Stimulated activated CD4-positive, alpha-beta T cell treated with anti-CD3 and anti-CD28 coated beads, TNF-alpha, amount 100 ng/mL, for 1 hour (primary cell): ENCODE data around the gene NUP210.
"Not testable (repeated sequence)": the region's sequence is repeated elsewhere in the genome, so short reads cannot be mapped to it uniquely, and the experiment has no call there.

Experiments
- DNase-seq, 3 donors: peaks; one replicate each; pipeline ENCODE4 v3.0.0-alpha.2; 2020; ENCODE audit warnings: low read depth in 3 of 3, low spot score in 1 of 3

The NUP210 gene

DNA sequence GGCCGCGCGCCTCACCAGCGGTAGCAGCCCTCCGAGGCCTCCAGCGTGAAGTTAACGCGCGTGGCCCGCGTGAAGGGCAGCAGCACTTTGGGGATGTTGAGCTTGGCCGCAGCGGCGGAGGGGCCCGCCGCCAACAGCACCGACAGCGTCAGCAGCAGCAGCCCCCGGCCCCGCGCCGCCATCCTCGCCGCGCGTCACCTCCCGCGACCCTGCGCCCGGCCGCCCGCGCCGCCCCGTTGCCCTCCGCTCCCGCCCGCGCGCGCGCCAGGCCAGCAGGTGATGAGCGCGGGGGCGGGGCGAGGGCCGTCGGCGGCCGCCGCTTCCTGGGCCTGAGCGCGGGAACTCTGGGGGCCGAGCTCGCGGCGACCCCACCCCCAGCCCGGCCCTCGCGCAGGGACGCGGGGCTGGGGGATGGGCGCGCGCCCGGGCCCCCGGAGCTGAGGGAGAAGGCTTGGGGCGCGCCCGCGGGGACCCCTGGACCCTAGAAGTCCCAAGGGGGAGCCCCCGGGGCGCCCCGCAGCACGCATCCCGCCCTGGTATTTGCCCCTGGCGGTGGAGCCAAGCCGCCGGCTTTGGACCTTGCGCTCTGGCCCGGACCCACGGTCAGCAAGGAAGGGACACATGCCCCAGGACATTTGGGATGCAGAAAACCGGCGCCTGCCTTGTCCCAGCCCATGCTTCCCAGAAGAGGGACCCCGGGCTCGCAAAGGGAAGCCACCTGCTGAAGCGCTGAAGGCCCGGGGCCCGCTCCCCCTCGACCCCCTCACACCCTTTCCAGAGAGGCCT is at the start of gene NUP210:
Gene NUP210, minus strand, starts transcription at position 278 of the 786 bp plus-strand sequence. Its CDS starts 96 bp downstream, at position 182.
- no peak for DNase-seq

DNA sequence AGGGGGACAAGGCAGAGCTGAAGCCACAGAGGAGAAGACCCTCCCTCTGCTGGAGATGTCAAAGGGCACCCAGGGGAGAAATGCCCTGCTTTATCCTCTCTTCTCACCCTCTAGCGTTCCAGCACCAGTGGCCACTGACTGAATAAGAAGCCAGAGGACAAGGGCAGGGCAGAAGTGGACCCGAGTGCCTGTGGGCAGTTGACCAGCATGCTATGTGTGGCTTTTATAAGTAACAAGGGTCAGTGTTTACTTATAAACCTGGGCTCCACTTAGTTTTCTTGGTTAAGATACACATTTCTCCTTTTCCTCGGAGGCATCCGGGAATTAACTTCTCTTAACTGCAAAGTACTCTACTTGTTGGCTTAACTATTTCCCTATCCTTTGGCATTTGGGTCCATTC is 46.7 kb upstream of the NUP210 start:
- no peak for DNase-seq

DNA sequence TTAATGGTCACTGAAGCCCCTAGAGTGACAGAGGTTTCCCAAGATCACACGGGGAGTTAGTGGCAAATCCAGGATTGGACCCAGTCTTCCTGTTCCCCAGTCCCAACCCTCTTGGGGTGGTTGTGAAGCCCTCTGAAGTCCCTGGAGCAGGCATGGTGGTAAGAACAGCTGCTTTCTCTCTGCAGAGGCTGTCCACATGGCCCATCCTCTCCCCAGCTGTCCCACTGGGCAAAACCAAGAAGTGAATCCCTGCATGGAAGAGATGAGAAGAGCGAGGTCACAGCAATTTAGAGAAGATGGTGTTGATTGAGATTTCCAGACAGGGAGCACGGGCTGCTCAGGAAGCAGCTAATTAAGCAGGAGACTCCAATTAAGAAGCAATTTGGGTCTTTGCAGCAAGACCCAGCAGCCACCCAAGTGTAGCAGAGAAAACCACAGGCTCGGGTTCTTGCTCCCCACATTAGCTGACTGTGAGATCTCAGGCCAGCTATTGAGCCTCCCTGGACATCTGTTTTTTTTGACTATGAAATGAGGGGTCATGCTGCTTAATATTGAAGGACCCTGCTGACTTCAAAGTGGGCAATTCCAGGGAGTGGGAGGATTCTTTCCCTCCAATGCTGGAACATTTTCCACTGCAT is 45.2 kb upstream of the NUP210 start:
- no peak for DNase-seq

DNA sequence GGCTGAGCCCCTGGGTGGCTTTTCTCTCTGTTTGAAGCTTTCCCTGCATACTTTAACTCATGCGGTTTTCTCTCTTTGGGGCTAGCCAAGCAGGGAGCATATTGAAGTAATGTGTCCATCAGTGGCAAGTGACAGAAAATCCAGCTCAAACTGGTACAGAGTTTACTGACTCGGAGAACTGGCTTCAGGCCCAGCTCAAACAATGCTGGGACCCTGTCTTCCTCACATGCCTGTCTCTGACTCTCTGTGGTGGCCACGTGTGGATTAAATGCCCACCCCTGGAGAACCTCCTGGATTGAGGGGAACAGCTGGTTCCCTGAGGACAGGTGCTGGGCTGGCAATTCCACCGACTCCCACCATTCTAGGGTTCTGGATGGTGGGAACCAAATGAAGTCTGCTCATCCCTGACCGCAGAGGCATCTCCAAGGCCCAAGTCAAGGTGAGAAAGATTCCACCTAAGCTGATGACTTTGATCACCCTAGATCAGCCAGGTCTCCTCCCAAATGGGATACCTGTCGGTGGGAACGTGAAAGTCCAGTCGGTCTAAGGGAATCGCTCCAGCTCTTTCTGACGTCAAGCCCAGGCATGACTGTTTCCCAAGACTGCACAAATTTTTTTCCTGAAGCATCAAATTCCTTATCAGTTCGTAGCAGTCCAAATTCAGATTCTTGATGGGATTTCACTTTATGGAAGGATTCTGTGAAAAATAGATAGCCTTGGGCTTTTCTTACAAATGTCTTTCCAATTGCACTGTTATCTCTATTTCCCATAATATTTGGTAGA is 43.7 kb upstream of the NUP210 start:
- no peak for DNase-seq

DNA sequence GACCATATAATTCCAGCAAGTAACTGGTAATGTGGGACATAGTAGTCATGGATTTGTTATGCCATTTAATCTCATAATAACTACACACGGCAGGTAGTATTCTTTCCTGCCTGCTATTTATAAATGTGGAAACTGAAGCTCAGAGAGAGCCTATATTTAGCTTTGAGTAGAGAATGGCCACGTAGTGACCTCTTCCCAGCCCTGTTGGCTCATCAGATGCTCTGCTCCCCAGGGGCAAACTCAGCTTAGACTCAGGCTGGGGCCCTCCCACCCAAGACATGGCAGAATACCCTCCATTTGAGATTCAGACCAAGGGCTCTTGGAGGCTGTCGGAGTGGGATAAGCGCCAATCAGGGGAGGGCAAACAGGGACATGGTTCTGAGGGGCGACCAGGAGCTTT is 42.7 kb upstream of the NUP210 start:
- no peak for DNase-seq

DNA sequence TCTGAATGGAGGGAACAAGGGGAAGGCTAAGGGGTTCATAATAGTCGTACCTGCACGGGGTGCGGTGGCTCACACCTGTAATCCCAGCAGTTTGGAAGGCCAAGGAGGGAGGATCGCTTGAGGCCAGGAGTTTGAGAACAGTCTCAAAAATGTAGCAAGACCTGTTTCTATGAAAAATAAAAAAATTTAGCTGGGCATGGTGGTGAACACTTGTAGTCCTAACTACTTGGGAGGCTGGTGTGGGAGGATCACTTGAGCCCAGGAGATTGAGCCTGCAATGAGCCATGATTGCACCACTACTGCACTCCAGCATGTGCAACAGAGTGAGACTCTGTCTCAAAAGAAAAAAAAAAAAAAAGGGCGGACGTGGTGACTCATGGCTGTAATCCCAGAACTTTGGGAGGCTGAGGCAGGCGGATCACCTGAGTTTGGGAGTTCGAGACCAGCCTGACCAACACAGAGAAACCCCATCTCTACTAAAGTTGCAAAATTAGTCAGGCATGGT is 42.1 kb upstream of the NUP210 start:
- no peak for DNase-seq

DNA sequence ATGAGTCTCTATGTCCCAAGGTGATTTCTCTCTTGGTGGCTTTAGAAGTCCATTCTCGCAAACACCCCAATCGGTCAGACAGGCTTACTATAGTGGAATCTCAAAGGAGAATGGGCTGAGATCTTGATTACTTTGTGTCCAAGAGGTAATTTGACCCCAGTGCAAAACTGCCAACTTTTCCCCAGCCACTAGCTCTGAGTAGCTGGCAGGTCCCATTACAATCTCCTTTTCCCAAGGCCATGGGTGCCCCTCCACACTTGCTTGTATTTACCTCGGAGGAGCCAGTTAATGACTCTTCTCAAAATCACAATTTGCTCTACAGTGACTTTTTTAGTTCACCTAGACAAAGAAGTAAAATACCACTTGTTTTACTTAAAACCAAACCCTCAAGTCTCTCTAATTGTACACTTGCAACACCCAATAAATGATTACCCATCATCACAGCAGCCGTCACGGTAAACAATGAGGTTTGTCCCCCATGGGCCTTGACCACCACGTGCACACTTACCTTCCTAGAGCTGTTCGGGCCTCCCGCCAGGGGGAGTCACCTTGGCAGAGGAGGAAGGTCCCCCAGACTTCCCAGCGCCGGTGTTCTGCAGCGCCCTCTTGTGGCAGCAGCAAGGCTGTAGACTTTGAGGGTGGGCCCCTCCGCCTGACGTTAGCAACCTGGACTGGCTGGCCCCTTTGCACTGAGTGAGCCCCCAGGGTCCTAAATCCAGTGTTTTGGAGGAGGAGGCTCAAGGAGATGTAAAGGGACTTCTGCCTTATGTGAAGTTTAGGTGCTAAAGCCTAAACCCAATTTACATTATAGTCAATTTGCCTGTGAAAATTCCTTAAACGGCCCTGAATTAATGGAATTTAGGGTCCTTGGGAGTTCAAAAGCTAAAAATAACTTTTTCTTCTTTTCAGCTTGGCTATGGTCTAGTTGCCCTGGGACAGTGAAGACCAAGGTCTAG is 41.3 kb upstream of the NUP210 start:
- DNase-seq: peak in 2 of 3 donors; percentile 48 to 59

DNA sequence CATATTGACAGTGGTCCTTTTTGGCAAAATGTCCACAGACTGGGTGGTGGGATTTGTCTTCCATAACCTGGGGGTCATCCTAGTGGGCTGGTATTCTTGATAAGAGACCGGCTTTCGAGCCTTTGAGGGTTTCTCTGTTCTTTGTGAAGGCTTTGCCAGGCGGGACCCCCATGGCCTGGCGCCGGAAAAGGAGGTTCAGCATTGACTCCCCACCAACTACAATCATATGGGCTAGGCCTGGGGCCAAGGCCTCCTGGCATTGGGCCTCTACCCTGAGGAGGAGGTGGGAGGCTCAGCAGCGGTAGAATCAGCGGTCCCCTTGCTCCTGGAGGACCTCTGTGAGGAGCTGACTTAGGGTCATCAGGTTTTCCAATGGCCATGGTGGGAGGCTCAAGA is 40.2 kb upstream of the NUP210 start:
- no peak for DNase-seq

DNA sequence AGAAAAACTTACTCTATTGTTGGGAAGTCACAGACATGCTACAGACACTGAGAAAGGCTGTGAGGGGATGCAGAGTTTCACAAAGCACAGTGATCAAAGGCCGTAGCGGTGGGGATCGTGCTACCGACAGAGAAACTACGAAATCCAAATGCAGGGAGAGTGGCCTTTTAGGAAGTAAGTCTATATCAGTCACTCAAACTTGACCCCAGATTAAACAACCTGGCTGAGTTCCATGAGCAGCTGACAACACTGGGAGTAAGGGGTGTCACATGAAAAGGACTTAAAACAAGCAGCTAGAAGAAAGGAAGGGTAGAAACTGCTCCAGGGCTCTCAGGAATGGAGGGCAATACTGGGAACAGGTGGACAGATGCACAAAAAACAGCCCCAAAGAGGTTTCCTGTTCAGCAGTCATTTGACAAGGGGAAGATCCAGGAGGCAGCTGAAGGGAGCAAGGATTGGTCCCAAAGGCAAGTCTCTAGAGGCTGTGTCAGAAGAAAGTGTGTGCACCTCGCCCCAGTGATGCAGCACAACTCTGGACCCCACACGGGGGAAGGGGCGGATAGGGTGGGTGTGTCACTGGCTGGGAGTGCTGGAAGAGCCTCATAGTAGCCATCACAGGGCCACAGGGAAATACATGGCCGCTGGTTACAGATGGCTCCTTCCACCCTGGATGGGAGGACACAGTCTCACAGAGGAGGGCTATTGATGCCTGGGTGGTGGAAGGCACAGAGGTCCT is 39.7 kb upstream of the NUP210 start:
- DNase-seq: no peak

DNA sequence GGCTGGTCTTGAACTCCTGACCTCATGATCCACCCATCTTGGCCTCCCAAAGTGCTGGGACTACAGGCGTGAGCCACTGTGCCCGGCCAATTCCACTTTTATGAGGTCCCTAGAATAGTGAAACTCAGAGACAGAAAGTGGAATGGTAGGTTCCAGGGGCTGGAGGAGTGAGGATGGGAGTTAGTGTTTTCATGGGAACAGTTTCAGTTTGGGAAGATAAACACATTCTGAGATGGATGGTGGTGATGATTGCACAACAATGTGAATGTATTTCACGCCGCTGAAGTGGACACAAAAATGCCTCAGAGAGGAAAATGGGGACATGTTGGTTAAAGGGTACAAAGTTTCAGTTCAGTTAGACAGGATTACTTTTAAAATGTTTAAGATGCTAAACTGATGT is 37.5 kb upstream of the NUP210 start:
- no peak for DNase-seq

DNA sequence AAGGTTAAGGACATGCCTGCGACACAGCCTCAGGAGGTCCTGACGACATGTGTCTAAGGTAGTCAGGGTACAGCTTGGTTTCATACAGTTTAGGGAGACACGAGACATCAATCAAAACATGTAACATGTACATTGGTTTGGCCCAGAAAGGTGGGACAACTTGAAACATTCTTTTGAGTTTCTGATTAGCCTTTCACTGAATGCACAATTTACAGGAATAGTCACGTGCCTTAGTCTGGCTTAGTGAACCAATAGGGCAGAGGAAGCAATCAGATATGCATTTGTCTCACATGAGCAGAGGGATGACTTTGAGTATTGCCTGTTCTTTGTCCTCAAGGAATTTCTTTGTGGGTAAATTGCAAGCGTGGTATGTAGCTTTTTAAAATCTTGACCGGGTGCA is 35.5 kb upstream of the NUP210 start:
- no peak for DNase-seq

DNA sequence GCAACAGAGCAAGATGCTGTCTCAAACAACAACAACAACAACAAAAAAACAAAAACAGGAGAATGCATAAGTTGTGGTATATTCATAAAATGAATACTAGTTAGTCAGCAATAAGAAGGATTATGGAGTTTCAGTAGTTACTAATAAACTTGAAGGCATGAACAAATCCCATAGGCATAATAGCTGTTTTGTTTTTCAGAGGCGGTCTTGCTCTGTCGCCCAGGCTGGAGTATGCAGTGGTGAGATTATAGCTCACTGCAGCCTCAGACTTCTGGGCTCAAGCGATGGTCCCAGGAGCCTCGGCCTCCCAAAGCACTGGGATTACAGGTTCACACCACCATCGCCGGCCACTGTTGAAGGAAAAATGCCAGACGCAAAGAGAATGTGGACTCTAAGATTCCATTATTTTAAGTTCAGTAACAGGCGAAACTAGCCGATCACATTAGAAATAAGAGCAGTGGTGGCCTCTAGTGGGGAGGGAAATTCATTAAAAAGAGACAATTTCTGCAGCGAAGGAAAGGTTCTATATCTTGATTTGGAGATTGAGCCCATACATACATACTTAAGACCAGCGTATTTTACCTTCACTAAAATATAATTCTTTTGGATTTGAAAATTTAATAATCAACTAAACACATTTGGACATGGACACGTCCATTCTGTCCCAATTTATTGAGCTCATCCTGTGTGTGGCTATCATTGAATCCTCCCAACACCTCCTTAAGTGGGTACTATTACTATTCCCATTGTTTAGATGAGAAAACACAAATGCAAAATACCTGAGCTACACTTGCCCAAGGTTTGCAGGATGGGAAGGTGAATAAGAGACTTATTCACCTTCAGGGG is 32.6 kb upstream of the NUP210 start:
- DNase-seq: no peak

DNA sequence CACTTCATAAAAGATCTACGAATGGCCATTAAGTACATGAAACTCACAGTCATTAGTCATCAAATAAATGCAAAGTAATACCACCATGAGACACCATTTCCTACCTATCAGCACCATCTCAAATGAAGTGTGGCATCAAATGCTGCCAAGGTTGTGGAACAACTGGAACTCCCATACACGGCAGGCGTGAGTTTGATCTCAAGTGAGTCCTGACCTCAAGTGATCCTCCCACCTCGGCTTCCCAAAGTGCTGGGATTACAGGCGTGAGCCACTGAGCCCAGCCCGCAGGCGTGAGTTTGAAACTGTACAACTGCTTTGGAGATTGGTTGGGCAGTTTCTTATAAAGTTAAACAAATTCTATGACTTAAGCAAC is 31.2 kb upstream of the NUP210 start:
- peak in 1 of 3 donors; percentile 8 for DNase-seq

DNA sequence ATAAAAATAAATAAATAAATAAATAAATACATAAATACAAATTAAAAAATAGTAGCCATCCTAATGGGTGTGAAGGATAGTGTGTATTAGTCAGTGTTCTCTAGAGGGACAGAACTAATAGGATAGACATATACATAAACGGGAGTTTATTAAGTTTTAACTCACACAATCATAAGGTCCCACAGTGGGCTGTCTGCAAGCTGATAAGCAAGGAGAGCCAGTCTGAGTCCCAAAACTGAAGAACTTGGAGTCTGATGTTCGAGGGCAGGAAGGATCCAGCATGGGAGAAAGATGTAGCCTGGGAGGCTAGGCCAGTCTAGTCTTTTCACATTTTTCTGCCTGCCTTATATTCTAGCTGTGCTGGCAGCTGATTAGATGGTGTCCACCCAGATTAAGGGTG is 22.8 kb upstream of the NUP210 start:
- not testable (repeated sequence) for DNase-seq

DNA sequence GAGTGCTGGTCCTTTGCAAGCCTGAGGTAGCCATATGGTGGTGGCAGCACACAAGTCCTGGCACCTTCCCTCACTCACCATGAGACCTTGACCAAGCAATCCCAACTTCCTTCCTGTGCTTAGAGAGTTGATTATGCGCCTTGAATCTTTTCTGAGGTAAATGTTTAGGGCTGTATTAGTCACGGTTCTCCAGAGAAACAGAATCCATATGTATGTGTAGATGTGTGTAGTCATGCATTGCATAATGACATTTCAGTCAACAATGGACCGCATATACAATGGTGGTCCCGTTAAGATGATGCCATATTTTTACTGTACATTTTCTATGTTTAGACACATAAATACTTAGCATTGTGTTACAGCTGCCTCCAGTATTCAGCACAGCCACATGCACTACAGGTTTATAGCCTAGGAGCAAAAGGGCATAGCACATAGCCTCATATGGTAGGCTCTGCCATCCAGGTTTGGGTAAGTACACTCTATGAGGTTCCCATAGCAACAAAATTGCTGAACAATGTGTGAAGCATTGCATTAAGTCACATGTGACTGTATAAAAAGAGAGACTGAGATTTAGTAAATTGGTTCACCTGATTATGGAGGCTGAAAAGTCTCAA is 20.2 kb upstream of the NUP210 start:
- no peak for DNase-seq

DNA sequence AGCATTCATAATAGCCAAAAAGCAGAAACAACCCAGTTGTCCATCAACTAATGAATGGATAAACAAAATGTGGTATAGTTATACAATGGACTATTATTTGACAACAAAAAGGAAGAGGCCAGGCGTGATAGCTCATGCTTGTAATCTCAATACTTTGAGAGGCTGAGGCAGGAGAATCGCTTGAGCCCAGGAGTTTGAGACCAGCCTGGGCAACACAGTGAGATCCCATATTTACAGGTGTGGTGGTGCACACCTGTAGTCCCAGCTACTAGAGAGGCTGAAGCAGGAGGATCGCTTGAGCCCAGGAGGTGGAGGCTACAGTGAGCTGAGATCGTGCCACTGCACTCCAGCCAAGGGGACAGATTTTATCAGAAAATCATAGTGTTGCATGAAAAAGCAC is 16.1 kb upstream of the NUP210 start:
- not testable (repeated sequence) for DNase-seq

DNA sequence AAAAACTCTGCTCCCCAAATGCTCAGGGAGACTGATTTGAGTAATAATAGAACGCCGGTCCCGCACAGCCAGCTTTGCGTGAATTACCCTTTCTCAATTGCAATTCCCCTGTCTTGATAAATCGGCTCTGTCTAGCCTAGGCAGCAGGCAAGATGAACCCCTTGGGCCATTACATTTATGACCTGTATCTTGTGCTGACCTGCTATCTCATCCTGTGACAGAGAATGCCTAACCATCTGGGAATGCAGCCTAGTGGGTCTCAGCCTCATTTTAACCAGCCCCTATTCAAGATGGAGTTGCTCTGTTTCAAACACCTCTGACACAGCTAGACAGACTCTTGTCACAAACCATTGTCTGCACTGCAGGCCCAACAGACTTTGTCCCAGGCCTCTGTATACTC is 13.8 kb upstream of the NUP210 start:
- no peak for DNase-seq

DNA sequence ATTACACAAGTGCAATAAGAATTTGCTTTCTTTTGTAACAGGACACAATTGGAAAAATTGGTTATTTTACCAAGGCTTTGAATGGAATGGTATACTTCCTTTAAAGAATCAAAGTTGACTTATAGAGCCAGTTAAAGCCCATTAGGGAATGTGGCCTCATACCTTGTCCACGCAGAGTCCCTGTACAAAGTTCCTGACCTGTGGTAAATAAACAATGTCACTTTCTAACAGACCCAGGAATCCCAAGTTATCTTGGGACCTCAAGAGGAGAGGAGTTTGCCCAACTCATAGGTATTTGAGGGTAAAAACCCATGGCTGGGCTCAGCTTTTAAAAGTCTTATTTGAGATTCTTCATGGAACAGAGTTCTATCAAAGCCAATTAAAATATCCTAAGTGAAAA is 12.0 kb upstream of the NUP210 start:
- DNase-seq: no peak

DNA sequence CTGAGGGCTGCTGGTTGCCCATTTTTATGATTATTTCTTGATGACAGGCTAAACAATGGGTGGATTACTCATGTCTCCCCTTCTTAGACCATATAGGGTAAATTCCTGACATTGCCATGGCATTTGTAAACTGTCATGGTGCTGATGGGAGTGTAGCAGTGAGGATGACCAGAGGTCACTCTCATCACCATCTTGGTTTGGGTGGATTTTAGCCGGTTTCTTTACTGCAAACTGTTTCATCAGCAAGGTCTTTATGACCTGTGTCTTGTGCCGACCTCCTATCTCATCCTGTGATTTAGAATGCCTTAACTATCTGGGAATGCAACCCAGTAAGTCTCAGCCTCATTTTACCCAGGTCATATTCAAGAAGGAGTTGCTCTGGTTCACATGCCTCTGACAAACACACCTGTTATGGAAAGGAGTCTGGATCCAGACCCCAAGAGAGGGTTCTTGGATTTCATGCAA is 10.3 kb upstream of the NUP210 start:
- not testable (repeated sequence) for DNase-seq
